ENCODE results near the gene GP2. TPM values are rescaled to one million over a fixed set of nuclear protein-coding genes. Genes with fewer than 3 reads are reported as not detected.

Gene GP2
- total RNA-seq, 1 donor from 2014 or later, result not detected

DNA sequence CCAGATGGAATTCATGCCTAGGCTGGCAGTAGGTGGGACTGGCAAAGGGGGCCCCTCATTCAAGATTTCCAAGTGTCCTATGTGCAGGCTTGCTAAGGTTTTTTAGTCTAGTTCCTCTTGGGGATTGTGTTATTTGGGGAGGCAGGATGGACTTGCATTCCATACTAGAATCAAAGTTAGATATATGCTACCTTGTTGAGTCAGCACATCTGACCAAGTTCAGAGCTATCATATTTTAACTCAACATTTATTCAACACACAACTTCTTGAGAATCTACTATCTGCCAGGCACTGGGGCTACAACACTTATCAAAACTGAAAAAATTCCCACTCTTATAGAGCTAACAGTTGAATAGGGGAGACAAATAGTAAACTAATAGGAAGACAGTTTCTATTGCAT is 6.7 kb downstream of the GP2 start:
- no peak for DNase-seq (ENCODE audit: low spot score)
- Mint-ChIP-seq H3K36me3 (ENCODE audit: low read depth, unreplicated experiment) (no peaks in the 10 kb centered on the region), H3K27me3 (ENCODE audit: unreplicated experiment) (peaks cover 8% of the 10 kb centered on the region), H3K4me1 (ENCODE audit: unreplicated experiment) (no peaks in the 10 kb centered on the region), H3K4me3 (ENCODE audit: unreplicated experiment) (no peak overlapping the region), H3K9me3 (ENCODE audit: unreplicated experiment) (no peaks in the 10 kb centered on the region), H3K27ac (ENCODE audit: unreplicated experiment) (no peak overlapping the region)
- TF ChIP-seq, protein P1, sequence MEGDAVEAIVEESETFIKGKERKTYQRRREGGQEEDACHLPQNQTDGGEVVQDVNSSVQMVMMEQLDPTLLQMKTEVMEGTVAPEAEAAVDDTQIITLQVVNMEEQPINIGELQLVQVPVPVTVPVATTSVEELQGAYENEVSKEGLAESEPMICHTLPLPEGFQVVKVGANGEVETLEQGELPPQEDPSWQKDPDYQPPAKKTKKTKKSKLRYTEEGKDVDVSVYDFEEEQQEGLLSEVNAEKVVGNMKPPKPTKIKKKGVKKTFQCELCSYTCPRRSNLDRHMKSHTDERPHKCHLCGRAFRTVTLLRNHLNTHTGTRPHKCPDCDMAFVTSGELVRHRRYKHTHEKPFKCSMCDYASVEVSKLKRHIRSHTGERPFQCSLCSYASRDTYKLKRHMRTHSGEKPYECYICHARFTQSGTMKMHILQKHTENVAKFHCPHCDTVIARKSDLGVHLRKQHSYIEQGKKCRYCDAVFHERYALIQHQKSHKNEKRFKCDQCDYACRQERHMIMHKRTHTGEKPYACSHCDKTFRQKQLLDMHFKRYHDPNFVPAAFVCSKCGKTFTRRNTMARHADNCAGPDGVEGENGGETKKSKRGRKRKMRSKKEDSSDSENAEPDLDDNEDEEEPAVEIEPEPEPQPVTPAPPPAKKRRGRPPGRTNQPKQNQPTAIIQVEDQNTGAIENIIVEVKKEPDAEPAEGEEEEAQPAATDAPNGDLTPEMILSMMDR (IDR thresholded peaks at IDR 0.05; ENCODE audit: unreplicated experiment), result no peak

DNA sequence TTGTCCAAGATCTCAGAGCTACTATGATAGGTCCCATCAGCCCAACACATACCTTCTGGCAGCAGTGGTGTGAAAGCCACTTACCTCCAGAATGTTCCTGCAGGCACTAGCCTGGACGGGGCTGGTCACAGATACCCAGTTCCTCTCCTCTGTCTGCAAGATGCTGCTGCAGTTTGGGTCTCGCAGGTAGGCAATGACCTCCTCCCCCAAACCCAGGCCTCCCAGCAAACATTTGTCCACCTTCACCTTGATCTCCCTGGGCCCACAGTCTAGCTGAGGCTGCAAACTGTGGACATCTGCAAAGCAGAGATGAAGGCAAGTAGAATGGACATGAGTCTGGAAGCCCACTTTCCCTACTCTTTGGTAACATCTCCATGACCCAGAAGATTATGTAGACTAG is 7.1 kb downstream of the GP2 start:
- no peak overlapping the region for H3K27ac Mint-ChIP-seq (ENCODE audit: unreplicated experiment)
- TF ChIP-seq, protein P1 (IDR thresholded peaks at IDR 0.05; ENCODE audit: unreplicated experiment), result no peak
- peaks cover 8% of the 10 kb centered on the region for H3K27me3 Mint-ChIP-seq (ENCODE audit: unreplicated experiment)
- no peaks in the 10 kb centered on the region for H3K9me3 Mint-ChIP-seq (ENCODE audit: unreplicated experiment)
- no peak overlapping the region for H3K4me3 Mint-ChIP-seq (ENCODE audit: unreplicated experiment)
- no peaks in the 10 kb centered on the region for H3K36me3 Mint-ChIP-seq (ENCODE audit: low read depth, unreplicated experiment)
- H3K4me1 Mint-ChIP-seq (ENCODE audit: unreplicated experiment), result no peaks in the 10 kb centered on the region
- no peak for DNase-seq (ENCODE audit: low spot score)

DNA sequence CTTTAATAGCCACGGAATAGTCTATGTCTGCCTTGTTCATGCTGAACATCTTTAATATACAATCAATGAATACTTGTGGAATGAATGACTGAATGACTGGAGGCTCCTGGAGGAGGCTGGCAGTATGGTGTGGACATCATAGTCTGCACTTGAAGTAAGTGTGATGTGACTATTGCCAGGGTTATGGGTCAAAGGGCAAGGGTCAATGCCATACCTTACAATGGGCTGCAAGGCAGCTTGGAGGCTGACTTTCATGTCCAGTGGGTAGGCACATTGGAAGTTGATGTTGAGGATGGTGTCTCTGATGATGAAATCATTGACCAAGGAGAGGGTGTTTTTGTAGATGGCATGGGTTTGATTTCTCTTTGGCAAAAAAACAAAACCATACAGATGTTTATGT is 7.9 kb downstream of the GP2 start:
- no peak overlapping the region for H3K27ac Mint-ChIP-seq (ENCODE audit: unreplicated experiment)
- TF ChIP-seq, protein P1 (IDR thresholded peaks at IDR 0.05; ENCODE audit: unreplicated experiment), result no peak
- H3K36me3 Mint-ChIP-seq (ENCODE audit: low read depth, unreplicated experiment), result no peaks in the 10 kb centered on the region
- H3K4me3 Mint-ChIP-seq (ENCODE audit: unreplicated experiment), result no peak overlapping the region
- peaks cover 8% of the 10 kb centered on the region for H3K27me3 Mint-ChIP-seq (ENCODE audit: unreplicated experiment)
- no peaks in the 10 kb centered on the region for H3K9me3 Mint-ChIP-seq (ENCODE audit: unreplicated experiment)
- H3K4me1 Mint-ChIP-seq (ENCODE audit: unreplicated experiment), result no peaks in the 10 kb centered on the region
- DNase-seq (ENCODE audit: low spot score), result no peak

DNA sequence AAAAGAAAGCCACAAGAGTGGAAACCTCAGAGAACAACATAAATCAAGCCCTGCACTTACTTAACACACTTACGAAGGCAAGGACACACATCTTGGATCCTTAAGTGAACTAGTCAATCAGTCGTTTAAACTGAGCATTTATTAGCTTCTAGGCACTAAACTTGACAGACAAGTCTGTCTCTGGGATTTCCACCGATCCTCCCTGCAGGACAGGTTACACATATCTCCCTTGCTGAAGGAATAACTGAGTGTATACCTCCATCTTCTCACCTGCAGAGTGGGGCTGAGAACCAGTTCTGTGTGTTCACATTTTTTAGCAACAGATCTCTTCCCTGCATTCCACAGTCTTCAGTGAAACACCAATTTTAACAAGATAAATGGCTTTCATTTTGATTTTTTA is 8.9 kb downstream of the GP2 start:
- H3K9me3 Mint-ChIP-seq (ENCODE audit: unreplicated experiment), result no peaks in the 10 kb centered on the region
- TF ChIP-seq, protein P1 (IDR thresholded peaks at IDR 0.05; ENCODE audit: unreplicated experiment), result no peak
- H3K4me1 Mint-ChIP-seq (ENCODE audit: unreplicated experiment), result no peaks in the 10 kb centered on the region
- no peaks in the 10 kb centered on the region for H3K36me3 Mint-ChIP-seq (ENCODE audit: low read depth, unreplicated experiment)
- no peak overlapping the region for H3K4me3 Mint-ChIP-seq (ENCODE audit: unreplicated experiment)
- H3K27ac Mint-ChIP-seq (ENCODE audit: unreplicated experiment), result no peak overlapping the region
- DNase-seq (ENCODE audit: low spot score), result no peak
- peaks cover 8% of the 10 kb centered on the region for H3K27me3 Mint-ChIP-seq (ENCODE audit: unreplicated experiment)

GRCh38 chr16:20318006-20318405 is 9.3 kb downstream of the GP2 start:
- no peak overlapping the region for H3K4me3 Mint-ChIP-seq (ENCODE audit: unreplicated experiment)
- H3K27me3 Mint-ChIP-seq (ENCODE audit: unreplicated experiment), result peaks cover 8% of the 10 kb centered on the region
- TF ChIP-seq, protein P1 (IDR thresholded peaks at IDR 0.05; ENCODE audit: unreplicated experiment), result no peak
- H3K4me1 Mint-ChIP-seq (ENCODE audit: unreplicated experiment), result no peaks in the 10 kb centered on the region
- no peak overlapping the region for H3K27ac Mint-ChIP-seq (ENCODE audit: unreplicated experiment)
- no peak for DNase-seq (ENCODE audit: low spot score)
- H3K36me3 Mint-ChIP-seq (ENCODE audit: low read depth, unreplicated experiment), result no peaks in the 10 kb centered on the region
- H3K9me3 Mint-ChIP-seq (ENCODE audit: unreplicated experiment), result no peaks in the 10 kb centered on the region

Measured in endothelial cell (in vitro differentiated cells).